ENCODE measurements around the gene PDE4D.

DNA sequence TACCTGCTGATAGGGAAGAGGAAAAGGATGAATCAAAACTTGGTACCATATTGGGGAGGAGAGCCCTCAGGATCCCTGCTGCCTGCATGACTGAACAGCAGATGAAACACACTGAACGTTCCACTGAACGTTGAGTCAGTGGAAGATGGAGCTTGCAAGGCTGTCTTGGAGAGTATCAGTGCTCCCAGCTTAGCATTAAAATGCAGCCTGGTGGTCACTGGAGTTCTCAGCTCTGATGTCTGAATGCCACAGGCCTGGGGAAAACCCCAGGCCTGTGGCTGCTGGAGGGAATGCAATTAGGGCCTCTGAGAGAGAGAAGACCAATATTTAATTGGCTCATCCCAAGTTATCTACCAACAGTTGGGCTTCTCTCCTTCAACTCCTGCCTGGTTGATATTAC, 54.5 kb downstream of the PDE4D start:
- TF ChIP-seq, protein P1, sequence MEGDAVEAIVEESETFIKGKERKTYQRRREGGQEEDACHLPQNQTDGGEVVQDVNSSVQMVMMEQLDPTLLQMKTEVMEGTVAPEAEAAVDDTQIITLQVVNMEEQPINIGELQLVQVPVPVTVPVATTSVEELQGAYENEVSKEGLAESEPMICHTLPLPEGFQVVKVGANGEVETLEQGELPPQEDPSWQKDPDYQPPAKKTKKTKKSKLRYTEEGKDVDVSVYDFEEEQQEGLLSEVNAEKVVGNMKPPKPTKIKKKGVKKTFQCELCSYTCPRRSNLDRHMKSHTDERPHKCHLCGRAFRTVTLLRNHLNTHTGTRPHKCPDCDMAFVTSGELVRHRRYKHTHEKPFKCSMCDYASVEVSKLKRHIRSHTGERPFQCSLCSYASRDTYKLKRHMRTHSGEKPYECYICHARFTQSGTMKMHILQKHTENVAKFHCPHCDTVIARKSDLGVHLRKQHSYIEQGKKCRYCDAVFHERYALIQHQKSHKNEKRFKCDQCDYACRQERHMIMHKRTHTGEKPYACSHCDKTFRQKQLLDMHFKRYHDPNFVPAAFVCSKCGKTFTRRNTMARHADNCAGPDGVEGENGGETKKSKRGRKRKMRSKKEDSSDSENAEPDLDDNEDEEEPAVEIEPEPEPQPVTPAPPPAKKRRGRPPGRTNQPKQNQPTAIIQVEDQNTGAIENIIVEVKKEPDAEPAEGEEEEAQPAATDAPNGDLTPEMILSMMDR (IDR thresholded peaks at IDR 0.05), result no peak
- TF ChIP-seq POLR2A (IDR thresholded peaks at IDR 0.05), result no peak
